HG03097 (cell line): ENCODE results near the gene AARSD1.
"Not testable (repeated sequence)": the region's sequence is repeated elsewhere in the genome, so short reads cannot be mapped to it uniquely, and the experiment has no call there.

Experiments used
- ATAC-seq: cut with Tn5 transposase; IDR thresholded peaks from one replicate; pipeline ENCODE4 v1.9.1; 2021; ENCODE audit not compliant: unreplicated experiment, low FRiP score

AARSD1 gene

GRCh38 chr17:42922294-42922693 is 42.0 kb downstream of the AARSD1 start:
- ATAC-seq: no peak

GRCh38 chr17:42920922-42921321 is 43.3 kb downstream of the AARSD1 start:
- no peak for ATAC-seq

- no peak for ATAC-seq
These were observed 44.0 kb downstream of the AARSD1 start for GRCh38 chr17:42920106-42920900.

- not testable (repeated sequence) for ATAC-seq
These were observed 44.7 kb downstream of the AARSD1 start for GRCh38 chr17:42919522-42920077.

GRCh38 chr17:42918902-42919521 is 45.2 kb downstream of the AARSD1 start:
- ATAC-seq: no peak

GRCh38 chr17:42917236-42917603 is 47.0 kb downstream of the AARSD1 start:
- no peak for ATAC-seq

GRCh38 chr17:42916388-42917235 is 47.6 kb downstream of the AARSD1 start:
- ATAC-seq: not testable (repeated sequence)

GRCh38 chr17:42915288-42915687 is 49.0 kb downstream of the AARSD1 start:
- ATAC-seq: not testable (repeated sequence)

GRCh38 chr17:42913981-42914617 is 50.2 kb downstream of the AARSD1 start:
- ATAC-seq: no peak

- ATAC-seq: no peak
These were observed 50.7 kb downstream of the AARSD1 start for GRCh38 chr17:42913522-42913921.

GRCh38 chr17:42908872-42909700 is 55.2 kb downstream of the AARSD1 start:
- no peak for ATAC-seq

- no peak for ATAC-seq
These were observed 57.3 kb downstream of the AARSD1 start for GRCh38 chr17:42906772-42907446.

GRCh38 chr17:42904110-42904469 is 60.2 kb downstream of the AARSD1 start:
- no peak for ATAC-seq

- ATAC-seq: no peak
These were observed 62.6 kb downstream of the AARSD1 start for GRCh38 chr17:42901535-42902229.
